Measurements from ENCODE around the gene P4HA2. TPM values are rescaled to one million over a fixed set of nuclear protein-coding genes. Genes with fewer than 3 reads are reported as not detected.

The P4HA2 gene
- total RNA-seq, 1 experiment from 2014 or later, result 25.1 TPM

GRCh38 chr5:132190161-132190817 lies 37.4 kb downstream of the P4HA2 start:
- intact Hi-C loops (cut with micrococcal nuclease; ENCODE audit: unreplicated experiment), result no loop called here
- Histone ChIP-seq H3K9me3 (ENCODE audit: control insufficient read depth, insufficient read depth, low read depth, low read length) (no peaks in the 10 kb centered on the region), H3K36me3 (ENCODE audit: control insufficient read depth, insufficient read depth, low read length) (no peaks in the 10 kb centered on the region; the same call in 1 of the 2 replicates), H3K27ac (ENCODE audit: low read length) (no peak overlapping the region), H3K4me1 (ENCODE audit: control insufficient read depth, insufficient read depth, low read length) (no peaks in the 10 kb centered on the region), H3K4me3 (ENCODE audit: low read depth in 2 of 2, low read length in 2 of 2) (no peak overlapping the region), H3K27me3 (ENCODE audit: control insufficient read depth, insufficient read depth, low read length) (no peaks in the 10 kb centered on the region)
- peak; percentile 100 for ATAC-seq
- in situ Hi-C loops (cut with HindIII; ENCODE audit: low pct_unique_long_range_greater_than_20kb, low sequenced_read_pairs), result no loop called here
- DNase-seq (ENCODE audit: low read depth, low spot score), result peak; percentile 24
- BruUV-seq (replicated peaks), result no TSS peak
- CTCF ChIA-PET, result interaction anchor here (0.8 to 1.3 kb wide), 4 partner anchors 10 to 135 kb away, joined by 3 to 4 read pairs (median 3); no protein-coding TSS in a partner anchor
- TF ChIP-seq TCF7L2 (IDR thresholded peaks at IDR 0.05; ENCODE audit: low read depth, low read length) (no peak), CTCF (IDR thresholded peaks at IDR 0.05) (peak; percentile 82)
- POLR2A ChIA-PET, result interaction anchor here (0.7 kb wide), 1 partner anchor 313 kb away, joined by 4 read pairs; no protein-coding TSS in a partner anchor

- DNase-seq (ENCODE audit: low read depth, low spot score) (no peak), ATAC-seq (no peak)
- CTCF ChIA-PET, result no interaction called here
- in situ Hi-C loops (cut with HindIII; ENCODE audit: low pct_unique_long_range_greater_than_20kb, low sequenced_read_pairs) (no loop called here), intact Hi-C loops (cut with micrococcal nuclease; ENCODE audit: unreplicated experiment) (no loop called here)
- Histone ChIP-seq H3K36me3 (ENCODE audit: control insufficient read depth, insufficient read depth, low read length) (no peaks in the 10 kb centered on the region), H3K4me3 (ENCODE audit: low read depth in 2 of 2, low read length in 2 of 2) (no peak overlapping the region), H3K27ac (ENCODE audit: low read length) (no peak overlapping the region), H3K4me1 (ENCODE audit: control insufficient read depth, insufficient read depth, low read length) (no peaks in the 10 kb centered on the region), H3K9me3 (ENCODE audit: control insufficient read depth, insufficient read depth, low read depth, low read length) (no peaks in the 10 kb centered on the region), H3K27me3 (ENCODE audit: control insufficient read depth, insufficient read depth, low read length) (no peaks in the 10 kb centered on the region)
- POLR2A ChIA-PET, result no interaction called here
- BruUV-seq (replicated peaks), result no TSS peak
- TF ChIP-seq POLR2AphosphoS5 (IDR thresholded peaks at IDR 0.05; ENCODE audit: low read depth, low read length) (no peak), TCF7L2 (IDR thresholded peaks at IDR 0.05; ENCODE audit: low read depth, low read length) (no peak), CTCF (IDR thresholded peaks at IDR 0.05) (no peak), REST (IDR thresholded peaks at IDR 0.05; ENCODE audit: insufficient read depth in 1 of 2, low read depth in 2 of 2, low read length in 1 of 2) (no peak), SIN3A (IDR thresholded peaks at IDR 0.05; ENCODE audit: borderline replicate concordance, insufficient read depth, low read depth, low read length) (no peak)
Measured at GRCh38 chr5:132184588-132184987, 43.1 kb downstream of the P4HA2 start.

Data from Panc1 (cell line).